HG02840 (cell line): Measurements from ENCODE around the gene VPS18.
A peak's percentile ranks its signal among the peaks of the same experiment; 100 is the strongest.
"Not testable (repeated sequence)": the region's sequence is repeated elsewhere in the genome, so short reads cannot be mapped to it uniquely, and the experiment has no call there.

Experiments
- ATAC-seq: cut with Tn5 transposase; IDR thresholded peaks from one replicate; pipeline ENCODE4 v1.9.1; 2021; ENCODE audit warnings: mild to moderate bottlenecking, moderate library complexity, moderate number of reproducible peaks; ENCODE audit not compliant: unreplicated experiment, low FRiP score

Gene VPS18, protein sequence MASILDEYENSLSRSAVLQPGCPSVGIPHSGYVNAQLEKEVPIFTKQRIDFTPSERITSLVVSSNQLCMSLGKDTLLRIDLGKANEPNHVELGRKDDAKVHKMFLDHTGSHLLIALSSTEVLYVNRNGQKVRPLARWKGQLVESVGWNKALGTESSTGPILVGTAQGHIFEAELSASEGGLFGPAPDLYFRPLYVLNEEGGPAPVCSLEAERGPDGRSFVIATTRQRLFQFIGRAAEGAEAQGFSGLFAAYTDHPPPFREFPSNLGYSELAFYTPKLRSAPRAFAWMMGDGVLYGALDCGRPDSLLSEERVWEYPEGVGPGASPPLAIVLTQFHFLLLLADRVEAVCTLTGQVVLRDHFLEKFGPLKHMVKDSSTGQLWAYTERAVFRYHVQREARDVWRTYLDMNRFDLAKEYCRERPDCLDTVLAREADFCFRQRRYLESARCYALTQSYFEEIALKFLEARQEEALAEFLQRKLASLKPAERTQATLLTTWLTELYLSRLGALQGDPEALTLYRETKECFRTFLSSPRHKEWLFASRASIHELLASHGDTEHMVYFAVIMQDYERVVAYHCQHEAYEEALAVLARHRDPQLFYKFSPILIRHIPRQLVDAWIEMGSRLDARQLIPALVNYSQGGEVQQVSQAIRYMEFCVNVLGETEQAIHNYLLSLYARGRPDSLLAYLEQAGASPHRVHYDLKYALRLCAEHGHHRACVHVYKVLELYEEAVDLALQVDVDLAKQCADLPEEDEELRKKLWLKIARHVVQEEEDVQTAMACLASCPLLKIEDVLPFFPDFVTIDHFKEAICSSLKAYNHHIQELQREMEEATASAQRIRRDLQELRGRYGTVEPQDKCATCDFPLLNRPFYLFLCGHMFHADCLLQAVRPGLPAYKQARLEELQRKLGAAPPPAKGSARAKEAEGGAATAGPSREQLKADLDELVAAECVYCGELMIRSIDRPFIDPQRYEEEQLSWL

DNA sequence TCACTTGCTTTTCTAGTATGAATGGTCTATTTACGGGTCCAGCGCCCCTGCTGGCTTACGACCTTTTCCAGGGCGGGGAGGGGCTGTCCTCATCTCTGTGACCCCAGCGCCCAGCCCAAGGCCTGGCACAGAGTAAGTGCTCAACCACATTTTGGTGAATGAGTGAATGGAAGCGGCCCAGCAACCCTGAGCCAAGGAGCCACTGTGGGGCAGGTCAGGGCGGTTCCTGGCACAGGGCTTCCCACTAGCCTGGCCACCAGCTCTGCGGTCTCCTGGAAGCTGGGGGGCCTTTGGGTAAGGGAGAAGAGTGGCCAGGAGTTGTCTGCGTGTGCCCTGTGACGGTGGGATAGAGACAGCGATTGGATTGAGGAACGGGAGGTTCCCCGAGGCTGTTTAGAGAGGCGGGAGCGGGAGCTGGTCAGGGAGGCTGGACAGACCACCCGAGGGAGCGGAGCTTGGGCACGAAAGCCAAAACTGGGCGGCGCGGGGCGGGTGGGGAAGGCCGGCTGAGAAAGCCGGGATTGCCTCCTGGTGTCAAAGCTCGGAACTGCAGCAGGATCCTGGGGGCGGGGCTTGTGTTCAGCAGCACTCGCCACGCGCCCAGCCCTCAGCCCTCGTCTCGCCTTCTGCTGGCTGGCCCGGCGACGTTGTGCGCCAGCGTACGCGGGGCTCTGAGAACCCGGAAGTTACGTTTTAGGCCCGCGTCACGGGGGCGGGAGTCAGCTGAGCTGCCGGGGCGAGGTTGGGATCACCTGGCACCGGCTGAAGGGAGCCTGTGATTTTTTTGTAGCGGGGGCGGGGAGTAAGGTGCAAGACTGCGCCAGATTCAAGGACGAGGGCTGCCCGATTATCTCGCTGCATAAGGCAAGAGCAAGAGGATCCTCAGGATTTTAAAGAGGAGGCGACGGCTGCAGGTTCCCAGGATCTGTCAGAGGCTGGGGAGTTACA, at the start of gene VPS18:
Gene VPS18, plus strand, starts transcription at position 718 of the 948 bp plus-strand sequence. CDS start 319 bp downstream, outside the sequence.
- ATAC-seq = peak; percentile 78

DNA sequence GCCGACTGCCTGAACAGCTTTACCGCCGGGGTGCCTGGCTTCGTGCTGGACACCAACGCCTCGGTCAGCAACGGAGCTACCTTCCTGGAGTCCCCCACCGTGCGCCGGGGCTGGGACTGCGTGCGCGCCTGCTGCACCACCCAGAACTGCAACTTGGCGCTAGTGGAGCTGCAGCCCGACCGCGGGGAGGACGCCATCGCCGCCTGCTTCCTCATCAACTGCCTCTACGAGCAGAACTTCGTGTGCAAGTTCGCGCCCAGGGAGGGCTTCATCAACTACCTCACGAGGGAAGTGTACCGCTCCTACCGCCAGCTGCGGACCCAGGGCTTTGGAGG, 49.6 kb upstream of the VPS18 start:
- ATAC-seq = no peak

GRCh38 chr15:40845036-40845435, 49.2 kb upstream of the VPS18 start:
- ATAC-seq = no peak

DNA sequence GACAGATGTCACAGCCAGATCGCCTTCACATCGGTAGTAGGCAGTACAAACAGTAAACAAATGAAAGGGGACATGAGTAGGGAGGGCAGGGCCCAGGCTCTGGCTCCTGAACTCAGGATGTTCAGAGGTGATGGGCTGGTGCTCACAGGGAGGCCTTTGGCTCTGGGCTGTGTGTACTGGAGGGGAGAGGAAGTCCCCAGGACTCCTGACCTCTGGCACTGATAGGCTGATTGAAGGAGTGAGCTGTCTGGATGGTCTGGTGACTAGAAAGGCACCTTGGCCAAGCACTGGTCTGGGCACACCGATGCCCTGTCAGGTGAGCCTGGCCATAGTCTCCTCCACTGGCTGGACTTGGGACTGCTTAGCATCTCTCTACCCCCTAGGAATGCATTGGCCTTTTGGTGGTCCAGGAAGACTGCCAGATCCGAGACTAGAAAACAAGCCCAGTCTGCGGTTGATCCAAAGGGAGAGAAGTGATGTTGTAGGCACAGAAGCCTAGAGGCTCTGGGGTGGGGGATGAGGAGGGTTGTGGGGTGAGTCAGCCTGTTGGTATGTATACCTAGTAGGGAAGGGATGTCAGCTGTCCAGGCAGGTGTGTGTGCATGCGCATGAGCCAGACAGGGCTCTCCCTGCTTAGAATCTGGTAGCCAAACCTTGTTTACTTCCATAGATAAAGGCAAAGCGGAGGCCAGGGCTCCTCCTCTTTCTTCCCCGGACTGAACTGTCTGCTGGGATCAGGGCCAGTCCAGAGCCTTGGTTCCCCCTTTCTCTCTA, 48.6 kb upstream of the VPS18 start:
- ATAC-seq = no peak

DNA sequence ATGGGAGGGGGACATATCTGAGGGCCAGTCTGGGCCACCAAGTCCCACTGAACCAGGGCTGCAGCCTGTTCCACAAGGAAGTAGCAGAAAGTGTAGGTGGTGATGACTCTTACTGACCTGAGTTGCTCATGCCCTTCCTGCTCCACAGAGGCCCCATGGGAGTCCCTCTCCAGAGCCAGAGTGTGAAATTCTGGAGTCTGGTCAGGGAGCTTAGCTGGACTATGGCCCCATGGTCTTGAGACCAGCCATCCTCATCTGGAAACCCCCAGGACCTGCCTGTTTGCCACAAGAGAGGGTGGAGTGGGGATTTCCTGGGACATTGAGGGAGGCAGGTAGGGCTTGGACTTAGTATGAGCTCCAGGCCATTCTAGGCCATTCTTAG, 47.4 kb upstream of the VPS18 start:
- no peak for ATAC-seq

GRCh38 chr15:40847223-40847961, 46.9 kb upstream of the VPS18 start:
- no peak for ATAC-seq

DNA sequence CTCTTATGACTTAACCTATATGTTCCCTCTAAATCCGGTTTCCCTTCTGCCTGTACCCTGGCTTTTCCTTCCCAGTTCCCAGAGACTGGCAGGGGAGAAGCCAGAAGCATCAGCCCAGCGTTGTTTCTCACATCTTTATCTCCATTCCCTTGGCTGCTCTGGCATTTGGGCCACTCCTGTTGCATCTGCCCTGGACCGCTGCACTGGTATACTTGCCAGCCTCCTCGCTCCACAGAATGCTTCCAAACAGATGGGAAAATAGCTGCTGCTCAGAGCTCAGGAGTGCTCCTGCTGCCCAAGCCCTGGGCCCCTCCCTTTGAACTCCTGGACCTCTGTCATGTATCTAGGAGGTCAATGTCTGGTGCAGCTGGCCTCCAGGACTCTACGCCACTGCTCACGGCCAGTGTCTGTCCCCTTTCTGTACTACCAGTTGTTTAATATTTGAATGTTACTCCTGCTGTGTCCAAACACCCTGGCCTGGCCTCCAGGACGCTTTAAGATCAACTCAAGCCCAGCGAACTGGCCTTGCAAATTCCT, 43.6 kb upstream of the VPS18 start:
- no peak for ATAC-seq

GRCh38 chr15:40852529-40852928, 41.7 kb upstream of the VPS18 start:
- no peak for ATAC-seq

DNA sequence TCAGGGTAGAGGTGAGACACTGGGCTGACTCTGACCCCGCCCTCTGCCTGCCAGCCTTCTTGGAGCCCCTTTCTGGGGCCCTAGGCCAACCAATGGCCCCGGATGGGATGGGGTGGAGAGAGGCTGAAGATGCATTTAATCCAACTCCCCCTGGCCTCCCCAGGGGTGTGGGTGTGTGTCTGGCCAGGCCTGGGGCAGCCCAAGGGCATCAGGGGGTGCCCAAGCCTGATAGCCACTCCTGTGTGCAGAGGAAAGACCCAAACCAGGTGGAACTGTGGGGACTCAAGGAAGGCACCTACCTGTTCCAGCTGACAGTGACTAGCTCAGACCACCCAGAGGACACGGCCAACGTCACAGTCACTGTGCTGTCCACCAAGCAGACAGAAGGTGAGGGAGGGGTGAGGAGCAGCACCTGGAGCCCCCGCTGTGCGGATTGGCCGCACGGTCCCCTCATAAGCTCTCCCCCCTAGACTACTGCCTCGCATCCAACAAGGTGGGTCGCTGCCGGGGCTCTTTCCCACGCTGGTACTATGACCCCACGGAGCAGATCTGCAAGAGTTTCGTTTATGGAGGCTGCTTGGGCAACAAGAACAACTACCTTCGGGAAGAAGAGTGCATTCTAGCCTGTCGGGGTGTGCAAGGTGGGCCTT, 40.9 kb upstream of the VPS18 start:
- no peak for ATAC-seq

- ATAC-seq = no peak
These were observed 40.1 kb upstream of the VPS18 start for GRCh38 chr15:40854161-40854560.

GRCh38 chr15:40855706-40856234, 38.5 kb upstream of the VPS18 start:
- no peak for ATAC-seq

DNA sequence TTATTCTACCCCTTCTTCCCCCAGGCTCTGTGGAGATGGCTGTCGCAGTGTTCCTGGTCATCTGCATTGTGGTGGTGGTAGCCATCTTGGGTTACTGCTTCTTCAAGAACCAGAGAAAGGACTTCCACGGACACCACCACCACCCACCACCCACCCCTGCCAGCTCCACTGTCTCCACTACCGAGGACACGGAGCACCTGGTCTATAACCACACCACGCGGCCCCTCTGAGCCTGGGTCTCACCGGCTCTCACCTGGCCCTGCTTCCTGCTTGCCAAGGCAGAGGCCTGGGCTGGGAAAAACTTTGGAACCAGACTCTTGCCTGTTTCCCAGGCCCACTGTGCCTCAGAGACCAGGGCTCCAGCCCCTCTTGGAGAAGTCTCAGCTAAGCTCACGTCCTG, 37.5 kb upstream of the VPS18 start:
- ATAC-seq = no peak

- ATAC-seq = no peak
These were observed 36.5 kb upstream of the VPS18 start for GRCh38 chr15:40857601-40858341.

DNA sequence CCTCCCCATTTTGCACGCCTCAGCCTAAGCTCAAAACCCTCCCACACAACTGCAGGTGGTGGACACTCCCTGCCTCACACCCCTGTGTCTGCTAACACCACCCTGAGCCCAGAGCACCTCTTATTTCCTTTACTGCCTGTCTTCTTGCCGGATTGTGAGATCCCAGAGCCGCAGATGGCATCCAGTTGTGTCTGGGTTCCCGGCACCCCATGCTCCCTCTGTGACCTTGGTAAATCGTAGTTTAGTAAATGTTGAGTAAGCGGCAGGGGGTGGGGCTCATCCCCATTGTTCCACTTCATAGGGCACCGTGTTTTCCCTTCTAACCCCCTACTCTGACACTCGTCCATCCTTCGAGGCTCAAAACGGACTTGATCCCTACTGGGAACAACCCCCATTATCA, 35.5 kb upstream of the VPS18 start:
- ATAC-seq = no peak

GRCh38 chr15:40859206-40859851, 34.9 kb upstream of the VPS18 start:
- no peak for ATAC-seq

- ATAC-seq = not testable (repeated sequence)
These were observed 33.1 kb upstream of the VPS18 start for GRCh38 chr15:40861147-40861546.
